Measurements from ENCODE around the gene HNRNPH3. TPM values are rescaled to one million over a fixed set of nuclear protein-coding genes. Genes with fewer than 3 reads are reported as not detected.

Gene HNRNPH3
- total RNA-seq, 1 experiment from 2014 or later: 244 TPM

- Mint-ChIP-seq H3K4me1 (peaks cover 11% of the 10 kb centered on the region in 2 experiments), H3K9me3 (no peaks in the 10 kb centered on the region), H3K27me3 (ENCODE audit: low read depth) (no peaks in the 10 kb centered on the region), H3K27ac (no peak overlapping the region), H3K4me3 (no peak overlapping the region), H3K36me3 (ENCODE audit: insufficient read depth in 1 of 3, low read depth in 3 of 3) (no peaks in the 10 kb centered on the region)
- Histone ChIP-seq H2AFZ (ENCODE audit: low read length) (no peak overlapping the region), H3T11ph (ENCODE audit: low read length) (no peak overlapping the region), H2BK20ac (ENCODE audit: low read depth, low read length, poor library complexity, severe bottlenecking) (no peak overlapping the region), H3K27me3 (ENCODE audit: insufficient read depth, low read length) (no peaks in the 10 kb centered on the region), H3K9ac (ENCODE audit: extremely low read depth, insufficient read length, low read length) (no peak overlapping the region), H3K14ac (ENCODE audit: insufficient read depth, low read length) (no peak overlapping the region), H2AK5ac (ENCODE audit: insufficient read length, low read length) (no peak overlapping the region), H3K79me1 (ENCODE audit: insufficient read depth, low read depth, low read length, poor library complexity, severe bottlenecking) (no peaks in the 10 kb centered on the region), H3K79me2 (ENCODE audit: insufficient read depth, low read length) (no peaks in the 10 kb centered on the region), H4K8ac (replicated peaks; ENCODE audit: insufficient read length, low read depth, low read length) (no peak overlapping the region), H2BK15ac (ENCODE audit: low read depth, low read length) (no peak overlapping the region), H2BK12ac (ENCODE audit: insufficient read length, low read depth, low read length) (no peak overlapping the region), H4K5ac (ENCODE audit: insufficient read length, low read depth, low read length) (no peak overlapping the region), H4K20me1 (ENCODE audit: control insufficient read depth, insufficient read depth, insufficient read length) (no peaks in the 10 kb centered on the region), H3K4ac (ENCODE audit: low read depth, low read length) (no peak overlapping the region), H3K23ac (ENCODE audit: insufficient read length, low read depth, low read length) (no peak overlapping the region), H3K56ac (ENCODE audit: insufficient read length, low read depth, low read length) (no peak overlapping the region), H3K18ac (ENCODE audit: insufficient read length, low read depth, low read length) (no peak overlapping the region), H3K4me1 (ENCODE audit: insufficient read depth, low read length) (no peaks in the 10 kb centered on the region), H2BK5ac (ENCODE audit: insufficient read length, low read length) (no peak overlapping the region), H3K23me2 (ENCODE audit: insufficient read length, low read depth, low read length, poor library complexity, severe bottlenecking) (no peaks in the 10 kb centered on the region), H2BK120ac (ENCODE audit: low read depth, low read length, poor library complexity, severe bottlenecking) (no peak overlapping the region), H3K4me2 (ENCODE audit: insufficient read depth, insufficient read length, low read length) (no peak overlapping the region), H3K9me3 (ENCODE audit: control insufficient read depth, low read depth, low read length) (no peaks in the 10 kb centered on the region), H4K91ac (ENCODE audit: insufficient read length, low read depth, low read length) (no peak overlapping the region), H3K27ac (ENCODE audit: insufficient read length, low read depth, low read length) (no peak overlapping the region)
- no peak for TF ChIP-seq CTCF (conservative IDR thresholded peaks at IDR 0.05)
- DNase-seq: no peak
- no CpG with 5 or more reads among the region's 1 CpG for WGBS (ENCODE audit: extremely low coverage, insufficient read length, low lambda C conversion rate)
These were observed 26.0 kb upstream of the HNRNPH3 start for GRCh38 chr10:68305854-68306253.

All from H9 (cell line).